Fibroblast of skin of left quadriceps (primary cell): Measurements from ENCODE around the gene RPL13A.
A peak's percentile ranks its signal among the peaks of the same experiment; 100 is the strongest.
"Not testable (repeated sequence)": the region's sequence is repeated elsewhere in the genome, so short reads cannot be mapped to it uniquely, and the experiment has no call there.

Source experiments
- DNase-seq, 2 experiments: peaks; one replicate each; pipeline ENCODE4 v3.0.0-alpha.2; 2013; ENCODE audit warnings: low read depth in 2 of 2

Gene RPL13A

GRCh38 chr19:49487277-49488045 lies at the start of gene RPL13A:
RPL13A (plus strand) TSS chr19:49487608; CDS start chr19:49487630, 22 bp downstream.
- peak; percentile 99 for DNase-seq

GRCh38 chr19:49438261-49438660 lies 49.1 kb upstream of the RPL13A start:
- no peak for DNase-seq

- no peak for DNase-seq
Measured at GRCh38 chr19:49439836-49440235, 47.6 kb upstream of the RPL13A start.

GRCh38 chr19:49440439-49441209 lies 46.8 kb upstream of the RPL13A start:
- no peak for DNase-seq

GRCh38 chr19:49441210-49441959 lies 46.0 kb upstream of the RPL13A start, which contains the start of gene SLC17A7:
SLC17A7 (minus strand) TSS chr19:49441527; CDS start chr19:49441379, 148 bp downstream.
- DNase-seq: no peak

- no peak for DNase-seq
Measured at GRCh38 chr19:49441960-49442350, 45.5 kb upstream of the RPL13A start.

- DNase-seq: no peak
Measured at GRCh38 chr19:49442354-49442753, 45.1 kb upstream of the RPL13A start.

GRCh38 chr19:49442771-49443365 lies 44.5 kb upstream of the RPL13A start:
- peak; percentile 63 to 65 for DNase-seq

GRCh38 chr19:49443366-49444099 lies 43.9 kb upstream of the RPL13A start:
- DNase-seq: peak; percentile 89 to 90

- DNase-seq: not testable (repeated sequence)
Measured at GRCh38 chr19:49444100-49444700, 43.2 kb upstream of the RPL13A start.

- DNase-seq: no peak
Measured at GRCh38 chr19:49445997-49446396, 41.4 kb upstream of the RPL13A start.

GRCh38 chr19:49447485-49448431 lies 39.6 kb upstream of the RPL13A start:
- no peak for DNase-seq

GRCh38 chr19:49448432-49448786 lies 39.0 kb upstream of the RPL13A start:
- DNase-seq: no peak

GRCh38 chr19:49450405-49450804 lies 37.0 kb upstream of the RPL13A start:
- DNase-seq: no peak

GRCh38 chr19:49451430-49452181 lies 35.8 kb upstream of the RPL13A start, which contains the start of gene PIH1D1:
PIH1D1 (minus strand) TSS chr19:49451814; CDS start chr19:49451574, 240 bp downstream.
- DNase-seq: peak; percentile 99

- DNase-seq: peak; percentile 94 to 96
Measured at GRCh38 chr19:49453013-49453756, 34.2 kb upstream of the RPL13A start, which contains the start of gene ALDH16A1. ALDH16A1 (plus strand) TSS chr19:49453225; CDS start chr19:49453332, 107 bp downstream.

- no peak for DNase-seq
Measured at GRCh38 chr19:49453757-49454240, 33.6 kb upstream of the RPL13A start.

GRCh38 chr19:49455773-49456172 lies 31.6 kb upstream of the RPL13A start:
- DNase-seq: no peak
